ENCODE measurements around the gene DNLZ. TPM values are rescaled to one million over a fixed set of nuclear protein-coding genes. Genes with fewer than 3 reads are reported as not detected.

Gene DNLZ
- total and polyA plus RNA-seq, 5 donors from 2014 or later, result 25.5 to 67.9 (median 57.6) TPM

- ATAC-seq (ENCODE audit: low read depth in 2 of 2), result no peak
- peak overlapping the region in 1 of 4 donors; percentile 43 for H3K4me3 Mint-ChIP-seq
- peaks cover 0 to 3% (median 0%) of the 10 kb centered on the region in 4 donors for H3K4me1 Mint-ChIP-seq
Observed at GRCh38 chr9:136367296-136368145, 4.0 kb upstream of the DNLZ start.

GRCh38 chr9:136366826-136367225 lies 3.3 kb upstream of the DNLZ start:
- Mint-ChIP-seq H3K27ac (no peak overlapping the region), H3K9me3 (no peaks in the 10 kb centered on the region), H3K36me3 (no peaks in the 10 kb centered on the region), H3K27me3 (peaks cover 5% of the 10 kb centered on the region), H3K4me3 (no peak overlapping the region), H3K4me1 (peaks cover 0 to 4% (median 0%) of the 10 kb centered on the region in 4 donors)
- no peak for ATAC-seq (ENCODE audit: low read depth in 2 of 2)
- DNase-seq, result no peak
- no peaks in the 10 kb centered on the region for H3K27me3 ChIP-seq (ENCODE audit: control insufficient read depth, insufficient read depth, low read length)
- no peak overlapping the region for H3K27ac ChIP-seq (ENCODE audit: insufficient read depth, low read length, poor library complexity, severe bottlenecking)
- H3K36me3 ChIP-seq (ENCODE audit: control insufficient read depth, insufficient read depth, low read length), result no peaks in the 10 kb centered on the region
- no peak overlapping the region for H3K4me3 ChIP-seq (ENCODE audit: low read depth, low read length)
- no peaks in the 10 kb centered on the region for H3K9me3 ChIP-seq (ENCODE audit: control insufficient read depth in 2 of 2, low read length in 2 of 2)
- H3K4me1 ChIP-seq (ENCODE audit: control insufficient read depth, insufficient read depth, low read length, poor library complexity, severe bottlenecking), result no peaks in the 10 kb centered on the region

More at GRCh38 chr9:136367296-136368145, 4.0 kb upstream of the DNLZ start:
- H3K27me3 Mint-ChIP-seq, result peaks cover 5% of the 10 kb centered on the region
- H3K27ac Mint-ChIP-seq, result no peak overlapping the region
- H3K9me3 ChIP-seq (ENCODE audit: control insufficient read depth in 2 of 2, low read length in 2 of 2), result no peaks in the 10 kb centered on the region
- DNase-seq, result no peak
- no peaks in the 10 kb centered on the region for H3K36me3 ChIP-seq (ENCODE audit: control insufficient read depth, insufficient read depth, low read length)
- H3K36me3 Mint-ChIP-seq, result no peaks in the 10 kb centered on the region
- peaks cover 4% of the 10 kb centered on the region for H3K4me1 ChIP-seq (ENCODE audit: control insufficient read depth, insufficient read depth, low read length, poor library complexity, severe bottlenecking)
- no peak overlapping the region for H3K4me3 ChIP-seq (ENCODE audit: low read depth, low read length)
- no peaks in the 10 kb centered on the region for H3K27me3 ChIP-seq (ENCODE audit: control insufficient read depth, insufficient read depth, low read length)
- no peaks in the 10 kb centered on the region for H3K9me3 Mint-ChIP-seq
- no peak overlapping the region for H3K27ac ChIP-seq (ENCODE audit: insufficient read depth, low read length, poor library complexity, severe bottlenecking)

GRCh38 chr9:136365775-136366222 lies 2.3 kb upstream of the DNLZ start:
- no peaks in the 10 kb centered on the region for H3K9me3 ChIP-seq (ENCODE audit: control insufficient read depth in 2 of 2, low read length in 2 of 2)
- no peaks in the 10 kb centered on the region for H3K9me3 Mint-ChIP-seq
- H3K4me1 Mint-ChIP-seq, result peaks cover 0 to 4% (median 0%) of the 10 kb centered on the region in 4 donors
- H3K27me3 ChIP-seq (ENCODE audit: control insufficient read depth, insufficient read depth, low read length), result no peaks in the 10 kb centered on the region
- DNase-seq (no peak), ATAC-seq (ENCODE audit: low read depth in 2 of 2) (no peak)
- no peak overlapping the region for H3K4me3 ChIP-seq (ENCODE audit: low read depth, low read length)
- no peak overlapping the region for H3K27ac ChIP-seq (ENCODE audit: insufficient read depth, low read length, poor library complexity, severe bottlenecking)
- H3K4me3 Mint-ChIP-seq, result no peak overlapping the region
- H3K27me3 Mint-ChIP-seq, result peaks cover 5% of the 10 kb centered on the region
- no peaks in the 10 kb centered on the region for H3K36me3 ChIP-seq (ENCODE audit: control insufficient read depth, insufficient read depth, low read length)
- H3K36me3 Mint-ChIP-seq, result no peaks in the 10 kb centered on the region
- no peaks in the 10 kb centered on the region for H3K4me1 ChIP-seq (ENCODE audit: control insufficient read depth, insufficient read depth, low read length, poor library complexity, severe bottlenecking)
- H3K27ac Mint-ChIP-seq, result peak overlapping the region in 1 of 3 donors; percentile 52

GRCh38 chr9:136364942-136365774 lies 1.6 kb upstream of the DNLZ start:
- Histone ChIP-seq H3K27ac (ENCODE audit: insufficient read depth, low read length, poor library complexity, severe bottlenecking) (no peak overlapping the region), H3K4me3 (ENCODE audit: low read depth, low read length) (no peak overlapping the region), H3K27me3 (ENCODE audit: control insufficient read depth, insufficient read depth, low read length) (no peaks in the 10 kb centered on the region), H3K36me3 (ENCODE audit: control insufficient read depth, insufficient read depth, low read length) (no peaks in the 10 kb centered on the region), H3K9me3 (ENCODE audit: control insufficient read depth in 2 of 2, low read length in 2 of 2) (no peaks in the 10 kb centered on the region), H3K4me1 (ENCODE audit: control insufficient read depth, insufficient read depth, low read length, poor library complexity, severe bottlenecking) (no peaks in the 10 kb centered on the region)
- H3K9me3 Mint-ChIP-seq, result no peaks in the 10 kb centered on the region
- peak overlapping the region in 1 of 4 donors; percentile 38 for H3K4me3 Mint-ChIP-seq
- peaks cover 5% of the 10 kb centered on the region for H3K27me3 Mint-ChIP-seq
- H3K36me3 Mint-ChIP-seq, result no peaks in the 10 kb centered on the region
- H3K4me1 Mint-ChIP-seq, result peaks cover 0 to 4% (median 0%) of the 10 kb centered on the region in 4 donors
- H3K27ac Mint-ChIP-seq, result no peak overlapping the region
- DNase-seq, result no peak
- no peak for ATAC-seq (ENCODE audit: low read depth in 2 of 2)

GRCh38 chr9:136363949-136364748 lies 605 bp upstream of the DNLZ start:
- no peaks in the 10 kb centered on the region for H3K9me3 Mint-ChIP-seq
- DNase-seq, result no peak

GRCh38 chr9:136362450-136362784 lies 1.1 kb downstream of the DNLZ start:
- ATAC-seq (ENCODE audit: low read depth in 2 of 2) (no peak), DNase-seq (no peak)
- peak overlapping the region in 1 of 3 donors; percentile 49 for H3K27ac Mint-ChIP-seq

More at GRCh38 chr9:136363949-136364748, 605 bp upstream of the DNLZ start:
- Histone ChIP-seq H3K4me1 (ENCODE audit: control insufficient read depth, insufficient read depth, low read length, poor library complexity, severe bottlenecking) (no peaks in the 10 kb centered on the region), H3K4me3 (ENCODE audit: low read depth, low read length) (no peak overlapping the region), H3K9me3 (ENCODE audit: control insufficient read depth in 2 of 2, low read length in 2 of 2) (no peaks in the 10 kb centered on the region), H3K27ac (ENCODE audit: insufficient read depth, low read length, poor library complexity, severe bottlenecking) (no peak overlapping the region), H3K36me3 (ENCODE audit: control insufficient read depth, insufficient read depth, low read length) (no peaks in the 10 kb centered on the region), H3K27me3 (ENCODE audit: control insufficient read depth, insufficient read depth, low read length) (no peaks in the 10 kb centered on the region)
- Mint-ChIP-seq H3K4me3 (peak overlapping the region in 3 of 4 donors; percentile 58 to 84 (median 69)), H3K27ac (no peak overlapping the region), H3K27me3 (peaks cover 5% of the 10 kb centered on the region), H3K4me1 (peaks cover 0 to 4% (median 0%) of the 10 kb centered on the region in 4 donors), H3K36me3 (no peaks in the 10 kb centered on the region)
- ATAC-seq (ENCODE audit: low read depth in 2 of 2), result no peak

GRCh38 chr9:136361754-136362449 lies 1.6 kb downstream of the DNLZ start:
- Mint-ChIP-seq H3K4me3 (peak overlapping the region; percentile 21 to 63 (median 54)), H3K4me1 (peaks cover 0 to 4% (median 0%) of the 10 kb centered on the region in 4 donors), H3K27me3 (peaks cover 5% of the 10 kb centered on the region), H3K36me3 (no peaks in the 10 kb centered on the region), H3K27ac (no peak overlapping the region), H3K9me3 (no peaks in the 10 kb centered on the region)
- no peak for DNase-seq
- Histone ChIP-seq H3K4me1 (ENCODE audit: control insufficient read depth, insufficient read depth, low read length, poor library complexity, severe bottlenecking) (no peaks in the 10 kb centered on the region), H3K27ac (ENCODE audit: insufficient read depth, low read length, poor library complexity, severe bottlenecking) (no peak overlapping the region), H3K4me3 (ENCODE audit: low read depth, low read length) (no peak overlapping the region), H3K9me3 (ENCODE audit: control insufficient read depth in 2 of 2, low read length in 2 of 2) (no peaks in the 10 kb centered on the region), H3K27me3 (ENCODE audit: control insufficient read depth, insufficient read depth, low read length) (no peaks in the 10 kb centered on the region), H3K36me3 (ENCODE audit: control insufficient read depth, insufficient read depth, low read length) (no peaks in the 10 kb centered on the region)
- no peak for ATAC-seq (ENCODE audit: low read depth in 2 of 2)

More at GRCh38 chr9:136362450-136362784, 1.1 kb downstream of the DNLZ start:
- no peaks in the 10 kb centered on the region for H3K36me3 ChIP-seq (ENCODE audit: control insufficient read depth, insufficient read depth, low read length)
- H3K4me1 ChIP-seq (ENCODE audit: control insufficient read depth, insufficient read depth, low read length, poor library complexity, severe bottlenecking), result no peaks in the 10 kb centered on the region
- H3K27ac ChIP-seq (ENCODE audit: insufficient read depth, low read length, poor library complexity, severe bottlenecking), result peak overlapping the region; percentile 78
- Mint-ChIP-seq H3K4me1 (peaks cover 0 to 4% (median 0%) of the 10 kb centered on the region in 4 donors), H3K36me3 (no peaks in the 10 kb centered on the region), H3K9me3 (no peaks in the 10 kb centered on the region), H3K27me3 (peaks cover 5% of the 10 kb centered on the region), H3K4me3 (peak overlapping the region; percentile 84 to 88 (median 86))
- H3K27me3 ChIP-seq (ENCODE audit: control insufficient read depth, insufficient read depth, low read length), result no peaks in the 10 kb centered on the region
- no peak overlapping the region for H3K4me3 ChIP-seq (ENCODE audit: low read depth, low read length)
- no peaks in the 10 kb centered on the region for H3K9me3 ChIP-seq (ENCODE audit: control insufficient read depth in 2 of 2, low read length in 2 of 2)
